HEK293T (cell line): ENCODE data around the gene TTC1.

ENCODE experiments used
- BHLHE40 ChIP-seq: fragments of 450-650 bp; IDR thresholded peaks from 2 replicates; pipeline ENCODE4 v1.6.1; 2016; ENCODE audit warnings: mild to moderate bottlenecking, moderate library complexity, borderline replicate concordance
- CTBP1 ChIP-seq: fragments of 450-650 bp; IDR thresholded peaks from 2 replicates; pipeline ENCODE4 v1.6.1; 2016; ENCODE audit warnings: borderline replicate concordance
- FOXA1 ChIP-seq: fragments of 450-650 bp; IDR thresholded peaks from 2 replicates; pipeline ENCODE4 v1.6.1; 2016; ENCODE audit warnings: mild to moderate bottlenecking
- FOXM1 ChIP-seq: fragments of 450-650 bp; IDR thresholded peaks from 2 replicates; pipeline ENCODE4 v1.6.1; 2017; ENCODE audit warnings: mild to moderate bottlenecking, borderline replicate concordance
- HDGF ChIP-seq: fragments of 450-650 bp; IDR thresholded peaks from 2 replicates; pipeline ENCODE4 v1.6.1; 2017; ENCODE audit warnings: antibody characterized with exemption, borderline replicate concordance
- L3MBTL2 ChIP-seq: fragments of 450-650 bp; conservative IDR thresholded peaks from 2 replicates; pipeline ENCODE4 v1.6.1; 2016; ENCODE audit warnings: mild to moderate bottlenecking
- NFRKB ChIP-seq: fragments of 450-650 bp; IDR thresholded peaks from 2 replicates; pipeline ENCODE4 v1.6.1; 2016; ENCODE audit warnings: mild to moderate bottlenecking, moderate library complexity
- SP1 ChIP-seq: fragments of 450-650 bp; IDR thresholded peaks from 2 replicates; pipeline ENCODE4 v1.6.1; 2017
- SUZ12 ChIP-seq: fragments of 450-650 bp; IDR thresholded peaks from 2 replicates; pipeline ENCODE4 v1.6.1; 2016; ENCODE audit warnings: mild to moderate bottlenecking

GRCh38 chr5:160096178-160096577, 87.2 kb downstream of the TTC1 start:
- TF ChIP-seq SP1, result no peak
- TF ChIP-seq BHLHE40, result no peak
- no peak for TF ChIP-seq HDGF
- TF ChIP-seq FOXM1, result no peak
- no peak for TF ChIP-seq FOXA1
- no peak for TF ChIP-seq CTBP1
- no peak for TF ChIP-seq L3MBTL2
- no peak for TF ChIP-seq SUZ12
- no peak for TF ChIP-seq NFRKB
